Panc1 (cell line): Measurements from ENCODE around the gene PRUNE2.

Experiments used
- CTCF ChIP-seq: fragments of 450-650 bp; IDR thresholded peaks from 2 replicates; pipeline ENCODE4 v1.5.1; 2017; ENCODE audit warnings: mild to moderate bottlenecking
- TCF7L2 ChIP-seq: IDR thresholded peaks from 2 replicates; pipeline ENCODE4 v1.6.1; 2011; ENCODE audit warnings: mild to moderate bottlenecking, low read depth, low read length, inconsistent platforms

GRCh38 chr9:76904661-76905457 is 1.1 kb downstream of the PRUNE2 start:
- TF ChIP-seq CTCF (no peak), TCF7L2 (no peak)
